ENCODE results near the gene CACNA2D3.

CACNA2D3 gene

DNA sequence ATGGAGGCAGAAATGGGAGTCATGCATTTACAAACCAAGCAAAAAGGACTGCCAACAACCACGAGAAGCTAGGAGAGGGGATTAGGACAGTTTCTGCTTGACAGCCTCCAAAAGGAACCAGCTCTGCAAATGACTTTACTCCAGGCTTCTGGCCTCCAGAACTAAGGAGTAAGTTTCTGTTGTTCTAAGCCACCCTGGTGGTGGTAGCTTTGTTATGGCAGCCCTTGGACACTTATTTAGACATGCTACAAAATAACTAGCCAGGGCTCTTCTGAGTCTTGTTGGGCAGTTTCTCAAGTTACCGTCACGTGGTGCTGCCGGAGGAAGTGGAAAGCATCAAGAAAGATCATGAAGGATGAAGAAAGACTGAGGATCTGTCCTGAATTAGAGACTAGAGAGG, 419.0 kb downstream of the CACNA2D3 start:
- DNase-seq: no peak

DNA sequence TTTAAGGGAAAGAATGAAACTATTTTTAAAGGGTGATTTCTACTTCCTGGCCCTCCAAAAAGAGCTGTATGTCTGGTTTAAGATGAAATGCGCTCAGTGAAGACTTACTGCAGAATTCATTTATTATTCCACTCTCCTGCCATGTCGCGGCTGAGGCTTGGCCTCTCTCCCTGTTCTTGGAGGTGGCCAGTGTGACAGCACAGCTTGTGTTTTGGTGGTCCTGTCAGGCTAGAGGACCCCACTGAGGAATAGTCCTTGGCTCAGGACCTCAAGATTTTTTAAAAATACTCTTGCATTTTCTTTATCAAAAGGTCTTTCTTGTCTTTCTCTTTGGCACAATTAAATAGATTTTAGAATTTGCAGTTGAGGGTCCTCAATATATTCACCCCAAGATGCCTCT, 421.1 kb downstream of the CACNA2D3 start:
- no peak for DNase-seq

DNA sequence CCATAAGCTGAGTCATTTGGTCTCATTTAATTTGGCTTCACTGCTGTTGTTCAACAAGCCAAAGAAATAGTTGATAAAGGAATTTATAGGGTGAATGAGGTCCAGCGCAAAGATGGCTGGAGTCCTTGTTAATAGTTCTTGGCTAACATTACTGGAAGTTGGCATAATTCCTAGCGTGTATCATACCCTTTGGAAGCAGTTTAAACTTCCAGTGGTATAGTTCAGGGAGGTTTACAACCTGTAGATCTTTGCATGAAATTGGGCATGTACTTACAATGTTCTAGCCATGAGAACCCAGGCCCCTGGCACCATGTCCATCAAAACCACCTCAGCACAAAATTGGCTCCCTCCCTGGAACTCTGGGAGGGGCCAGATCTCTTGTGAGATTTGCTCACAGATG, 424.7 kb downstream of the CACNA2D3 start:
- no peak for DNase-seq

DNA sequence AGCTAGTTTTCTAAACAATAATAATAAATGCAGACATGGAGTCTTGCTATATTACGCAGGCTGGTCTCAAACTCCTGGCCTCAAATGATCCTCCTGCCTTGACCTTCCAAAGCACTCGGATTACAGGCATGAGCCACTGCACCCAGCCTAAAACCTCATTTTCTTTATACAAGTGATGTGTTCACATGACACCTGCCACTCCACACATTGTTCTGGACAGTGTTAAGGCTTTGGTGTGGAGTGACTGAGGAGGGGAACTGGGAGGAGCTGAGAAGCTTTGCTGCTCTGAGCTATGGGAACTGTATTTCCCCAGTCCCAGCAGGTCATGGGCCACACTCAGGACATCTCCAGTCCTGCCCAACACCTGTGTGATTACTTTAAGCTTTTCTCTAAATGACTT, 425.5 kb downstream of the CACNA2D3 start:
- DNase-seq: no peak

DNA sequence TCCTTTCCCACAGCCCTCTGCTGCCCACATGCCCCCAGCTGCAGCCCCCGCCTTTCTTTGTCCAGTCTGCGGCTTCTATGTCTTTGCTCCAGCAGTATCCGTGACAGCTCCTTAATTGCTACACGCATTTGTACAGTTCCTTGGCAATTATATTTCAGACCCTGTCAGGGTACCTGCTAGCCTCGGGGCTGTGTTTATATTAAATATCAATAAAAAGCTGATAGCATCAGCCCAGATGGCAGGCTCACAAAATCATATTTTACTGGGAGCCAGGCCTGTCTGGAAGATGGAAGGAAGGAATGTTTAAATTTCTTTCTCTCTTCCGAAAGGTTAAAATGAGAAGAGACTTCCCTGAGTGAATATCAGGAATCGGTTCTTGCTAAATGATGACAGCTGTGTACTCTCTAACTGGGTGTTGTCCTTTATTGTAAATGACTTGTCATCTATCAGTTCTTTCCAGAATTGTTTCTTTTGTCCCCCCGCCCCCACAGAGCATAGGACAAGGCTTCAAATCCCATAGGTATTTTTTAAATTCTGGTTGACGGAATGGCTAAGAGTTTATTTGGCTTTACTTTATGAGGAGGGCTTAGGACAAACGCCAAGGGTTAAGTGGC, 427.4 kb downstream of the CACNA2D3 start:
- no peak for DNase-seq

DNA sequence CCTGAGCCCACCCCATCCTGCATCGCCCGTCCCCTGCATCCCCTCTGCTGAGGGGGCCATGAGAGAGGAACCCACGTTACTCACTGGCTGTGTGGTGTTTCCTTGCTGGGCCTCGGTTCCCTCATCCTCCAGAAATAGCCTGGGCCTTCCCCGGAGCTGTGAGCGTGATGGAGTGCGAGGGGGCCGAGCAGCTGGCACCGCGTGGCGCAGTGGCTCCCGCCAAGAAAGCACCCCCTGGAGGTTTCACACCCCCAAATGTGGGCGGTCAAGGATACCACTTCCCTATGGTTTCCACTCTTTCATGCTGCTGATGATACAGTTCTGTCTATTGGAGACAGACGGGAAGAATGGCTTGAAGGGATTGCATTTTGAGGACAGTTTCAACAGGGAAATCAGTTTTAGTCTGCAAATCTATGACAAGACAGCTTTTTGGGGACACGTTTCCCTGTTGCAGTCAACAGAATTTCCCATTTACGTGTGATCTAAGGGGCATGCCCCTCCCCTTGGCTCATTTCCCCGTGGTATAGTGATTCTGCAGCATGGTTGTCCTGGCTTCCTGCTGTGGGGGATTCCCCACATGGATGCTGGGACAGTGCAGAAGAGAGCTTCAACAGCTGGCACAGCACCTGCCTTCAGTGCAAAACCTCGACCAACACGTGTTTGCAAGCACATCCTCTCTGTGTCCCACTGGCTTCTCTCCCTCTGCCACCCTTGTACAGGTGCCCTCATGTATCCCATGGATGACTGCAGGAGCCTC, 428.0 kb downstream of the CACNA2D3 start:
- no peak for DNase-seq

DNA sequence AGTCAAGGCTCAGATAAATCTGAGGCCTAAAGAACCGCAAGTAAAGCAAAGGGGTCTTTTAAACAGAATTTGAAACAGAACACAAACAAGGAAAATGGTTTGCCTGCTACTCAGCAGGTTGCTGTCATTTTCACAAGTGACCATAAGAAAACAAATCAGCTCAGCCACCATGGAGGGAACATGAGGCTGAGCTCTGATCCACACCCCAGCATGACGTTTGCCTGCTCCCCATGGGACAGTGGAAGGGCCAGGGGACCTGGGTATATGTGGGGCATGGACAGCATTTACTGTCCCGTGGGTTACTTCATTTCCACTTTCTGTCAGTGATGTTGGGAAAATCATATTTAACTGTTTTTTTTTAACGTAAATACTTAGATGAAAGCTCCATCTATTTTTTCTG, 434.3 kb downstream of the CACNA2D3 start:
- no peak for DNase-seq

DNA sequence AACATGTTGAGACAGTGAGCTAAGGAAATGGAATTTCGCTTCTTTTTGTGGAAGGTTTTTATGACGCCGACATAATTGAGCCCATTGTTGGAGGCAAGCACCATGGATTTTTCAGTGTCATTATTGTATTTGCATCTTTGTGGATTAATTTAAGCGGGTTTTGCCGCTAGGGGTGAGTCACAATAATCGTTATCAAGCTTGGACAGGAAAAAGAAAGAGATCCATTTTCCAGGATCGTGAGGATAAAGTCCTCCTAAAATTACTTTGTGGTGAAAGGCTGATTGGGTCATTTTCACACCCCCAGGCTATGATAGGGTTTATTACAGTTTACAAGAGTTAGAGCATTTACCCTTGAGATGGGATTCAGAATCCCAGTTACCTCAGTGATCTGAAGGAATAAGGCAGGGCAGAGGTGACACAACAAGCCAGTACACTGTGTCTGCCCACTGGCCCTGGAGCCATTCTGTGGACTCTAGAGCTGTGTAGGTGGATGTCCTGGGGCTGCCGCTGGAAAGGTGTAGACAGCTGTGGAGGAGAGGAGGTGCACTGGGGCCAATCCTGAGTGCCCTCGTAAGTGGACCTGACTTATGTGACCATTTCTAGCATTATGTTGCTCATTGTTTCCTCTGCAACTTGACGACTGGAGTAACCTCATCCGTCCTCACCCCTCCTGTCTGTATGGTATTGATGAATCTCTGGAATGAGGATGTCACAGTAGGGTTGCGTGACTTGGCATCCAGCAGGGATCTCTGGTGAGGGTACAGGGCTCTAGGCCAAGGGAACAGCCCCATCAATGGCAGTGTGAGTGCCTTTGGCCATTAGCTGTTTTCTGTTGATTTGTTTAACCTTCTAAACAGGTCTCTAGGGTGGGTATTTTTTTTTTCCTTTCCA, 435.4 kb downstream of the CACNA2D3 start:
- no peak for DNase-seq

DNA sequence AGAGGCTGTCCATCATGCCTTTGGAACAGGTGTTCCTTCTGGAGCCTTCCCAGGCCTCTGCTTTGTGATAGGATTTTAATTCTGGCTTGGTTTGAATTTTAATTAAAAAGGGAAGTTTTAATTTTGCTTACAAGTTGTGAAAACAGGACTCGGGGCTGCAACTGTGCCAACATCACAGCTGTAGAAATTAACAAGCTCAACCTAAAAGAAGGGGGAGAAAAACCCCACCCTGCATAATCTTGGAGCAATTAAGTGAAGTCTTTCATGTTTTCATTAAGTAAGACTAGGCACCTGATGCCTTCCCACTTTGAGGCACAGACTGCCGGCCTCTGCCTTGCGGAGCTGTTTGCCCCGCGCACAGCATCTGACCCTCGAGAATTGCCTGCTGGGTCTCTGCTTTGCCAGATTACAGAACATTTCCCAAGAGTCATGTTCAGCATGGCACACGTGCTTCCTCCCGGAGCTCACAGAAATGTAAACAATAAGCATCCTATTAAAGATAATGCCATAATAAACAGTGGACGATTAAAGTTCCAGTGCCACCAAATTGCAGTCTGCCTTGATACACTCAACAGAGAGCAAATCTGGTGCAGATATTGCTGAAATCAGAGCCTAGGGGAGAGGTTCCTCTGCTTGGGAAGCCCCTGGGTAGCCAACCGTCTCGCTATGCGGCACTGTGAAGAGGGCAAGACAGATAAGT, 441.3 kb downstream of the CACNA2D3 start:
- no peak for DNase-seq

DNA sequence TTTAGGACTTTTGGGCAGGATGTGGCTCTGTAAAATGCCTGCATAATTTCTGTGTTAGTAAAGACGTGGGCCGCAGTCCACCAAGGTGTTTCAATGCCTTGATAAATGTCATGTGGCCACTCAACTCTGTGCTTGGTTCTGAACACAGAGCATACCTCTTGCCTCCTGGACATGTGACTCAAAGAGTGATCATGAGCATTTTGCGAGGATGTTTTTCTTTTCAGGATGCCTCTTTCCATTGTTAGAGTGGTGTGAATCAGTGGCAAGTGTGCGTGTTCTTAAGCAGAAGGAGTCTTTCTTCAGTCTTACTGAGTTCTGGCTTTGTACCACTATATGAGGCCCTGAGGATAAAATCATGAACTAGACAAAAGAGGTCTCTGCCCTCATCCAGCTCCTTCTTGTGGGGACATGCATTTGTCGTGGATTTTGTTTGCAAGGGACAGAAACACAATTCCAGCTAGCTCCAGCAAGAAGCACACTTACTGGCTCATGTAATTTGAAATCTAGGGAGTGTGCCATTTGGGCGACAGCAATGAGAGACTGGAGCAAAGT, 442.1 kb downstream of the CACNA2D3 start:
- no peak for DNase-seq

DNA sequence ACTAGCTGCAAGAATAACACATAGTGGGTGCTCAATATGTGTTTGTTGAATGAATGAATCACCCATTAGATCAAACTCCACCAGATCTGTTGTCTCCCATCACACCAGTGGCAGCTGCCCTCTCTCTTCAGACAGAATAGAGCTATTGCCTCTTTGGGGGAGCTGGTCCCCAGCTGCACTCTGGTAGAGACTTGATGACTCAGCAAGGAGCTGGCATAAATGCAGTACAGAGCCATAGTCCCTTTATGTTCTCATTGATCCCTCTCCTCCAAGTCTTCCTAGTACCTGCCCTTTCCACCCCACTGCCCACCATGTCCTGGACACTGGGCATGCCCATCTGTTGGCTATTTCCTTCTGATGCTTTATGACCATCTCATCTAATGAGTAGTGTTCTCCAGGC, 443.6 kb downstream of the CACNA2D3 start:
- DNase-seq: no peak

DNA sequence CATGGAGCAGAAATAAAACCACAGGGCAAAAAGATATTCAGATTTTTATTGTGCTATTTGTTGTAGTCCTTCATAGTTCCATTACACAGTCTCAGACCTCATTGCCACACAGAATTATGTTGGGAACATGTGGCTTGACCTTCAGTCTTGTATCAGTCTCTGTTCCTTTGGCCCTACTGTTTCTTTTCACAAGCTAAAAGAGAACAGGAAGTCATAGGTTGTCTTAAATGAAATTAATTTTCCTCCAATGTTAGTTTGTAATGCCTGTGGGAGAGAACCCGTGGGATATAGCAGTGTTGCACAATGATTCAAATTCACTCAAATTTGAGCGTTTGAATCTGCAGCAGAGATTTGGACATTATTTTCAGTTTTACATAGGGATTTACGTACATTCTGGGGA, 445.6 kb downstream of the CACNA2D3 start:
- DNase-seq: no peak

DNA sequence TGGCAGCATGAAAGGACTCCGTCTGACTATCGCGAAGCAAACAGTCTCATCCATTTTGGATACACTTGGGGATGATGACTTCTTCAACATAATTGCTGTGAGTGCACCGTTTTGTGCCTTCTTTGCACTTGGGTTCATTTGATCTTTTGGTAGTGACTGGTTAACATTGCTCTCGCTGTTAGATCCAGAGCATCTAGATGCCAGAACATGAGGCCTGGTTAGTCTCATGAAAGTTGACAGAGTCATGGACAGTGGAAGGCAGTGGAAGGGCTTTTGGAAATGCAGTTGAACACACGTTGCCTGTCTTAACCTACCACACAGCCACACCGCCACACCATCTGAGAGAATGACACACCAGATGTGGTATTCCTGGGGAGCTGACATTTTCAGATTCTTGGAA, 447.7 kb downstream of the CACNA2D3 start:
- no peak for DNase-seq

DNA sequence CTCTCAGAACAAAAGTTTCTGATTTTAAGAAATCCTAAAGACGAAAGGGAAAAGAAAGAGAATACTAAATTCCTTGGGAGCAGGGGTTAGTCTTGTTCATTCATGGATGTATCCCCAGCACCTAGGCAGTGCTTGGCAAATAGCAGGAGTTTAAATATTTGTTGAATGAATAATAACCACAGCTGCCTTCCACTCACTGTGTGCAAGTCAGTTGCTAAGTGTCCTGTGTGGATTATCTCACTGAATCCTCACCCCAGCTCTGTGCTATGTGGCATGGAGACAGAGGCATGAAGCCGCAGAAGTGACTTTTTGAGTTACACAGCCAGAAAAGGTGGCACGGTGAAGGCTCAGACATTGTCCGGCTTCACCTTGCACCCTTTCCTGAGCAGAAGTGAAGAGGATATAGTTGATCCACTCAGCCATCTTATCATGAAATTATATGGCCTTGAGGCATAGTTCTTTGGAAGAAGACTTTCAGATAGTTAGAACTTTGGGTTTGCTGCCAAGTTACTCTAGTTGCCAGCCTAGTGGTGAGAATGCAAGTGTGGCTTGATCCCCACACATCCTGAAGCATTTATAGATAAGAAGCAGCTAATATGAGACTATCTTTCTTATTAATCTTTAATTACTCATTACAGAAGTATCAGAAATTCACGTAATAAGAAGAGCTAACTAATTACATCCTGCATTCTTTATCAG, 450.0 kb downstream of the CACNA2D3 start:
- no peak for DNase-seq

DNA sequence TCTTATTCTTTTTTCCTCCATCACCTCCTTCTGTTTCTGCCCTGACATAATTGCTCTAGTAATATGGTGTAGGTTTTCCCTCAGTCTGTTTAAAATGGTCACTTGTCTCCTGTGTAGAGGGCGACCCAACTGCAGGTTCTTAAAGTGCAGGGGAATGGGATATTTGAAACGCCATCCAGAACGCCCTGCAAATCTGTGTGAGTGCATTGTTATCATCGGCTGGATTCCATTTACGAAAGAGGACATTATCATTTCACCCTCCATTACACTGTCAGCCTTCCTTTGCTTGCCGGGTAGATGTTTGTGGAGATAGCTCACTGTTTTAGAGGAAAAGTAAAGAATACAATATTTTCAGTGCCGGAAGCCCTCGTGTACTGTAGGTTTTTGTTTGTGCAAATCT, 451.5 kb downstream of the CACNA2D3 start:
- no peak for DNase-seq

DNA sequence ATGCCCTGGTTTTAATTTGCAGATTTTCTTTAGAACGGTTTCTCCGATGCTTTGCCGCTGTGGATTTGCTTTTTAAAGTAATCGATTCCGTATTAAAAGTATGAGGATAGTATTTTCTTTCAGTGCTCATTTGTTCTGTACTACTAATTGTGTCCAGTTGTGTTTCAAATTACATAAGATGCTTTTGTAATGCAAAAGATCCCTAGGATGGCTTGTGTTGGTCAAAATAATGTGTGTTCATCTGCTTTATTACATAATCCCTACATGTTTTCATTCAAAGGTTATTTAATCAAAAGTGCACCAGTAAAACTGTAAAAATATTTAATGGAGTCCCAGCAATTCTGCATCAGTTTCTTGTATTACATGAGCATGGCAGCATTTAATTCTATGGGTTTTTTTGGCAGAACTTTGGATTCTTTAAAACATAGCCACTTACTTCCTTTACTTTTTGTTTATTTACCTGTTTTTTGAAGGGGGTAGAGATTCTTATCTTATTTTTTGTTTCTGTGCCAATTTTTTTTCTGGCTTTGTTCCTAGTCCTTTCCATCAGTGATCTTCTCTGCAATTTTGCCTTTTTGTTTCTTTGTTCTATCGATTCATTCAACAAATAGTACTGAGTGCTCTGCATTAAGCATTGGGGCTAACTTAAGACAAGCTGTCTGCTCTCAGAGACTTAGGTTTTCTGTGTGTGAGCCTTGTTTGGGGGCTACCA, 452.7 kb downstream of the CACNA2D3 start:
- DNase-seq: no peak

DNA sequence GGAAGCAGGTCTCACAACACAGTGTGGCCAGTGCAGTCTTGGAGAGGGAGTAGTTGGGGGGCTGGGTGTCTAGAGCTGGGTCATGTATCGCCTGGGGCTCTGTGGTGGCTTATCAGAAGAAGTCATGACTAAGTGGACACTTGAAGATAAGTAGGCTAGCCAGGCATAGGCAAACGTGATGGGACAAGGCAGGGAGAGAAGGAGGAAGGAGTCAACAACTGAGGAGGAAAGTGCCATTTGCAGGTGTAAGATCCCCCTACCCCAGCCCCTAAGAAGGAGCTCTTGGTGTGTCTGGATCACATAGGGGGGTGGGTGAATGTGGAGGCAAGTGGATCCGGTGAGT, 453.2 kb downstream of the CACNA2D3 start:
- DNase-seq: no peak

DNA sequence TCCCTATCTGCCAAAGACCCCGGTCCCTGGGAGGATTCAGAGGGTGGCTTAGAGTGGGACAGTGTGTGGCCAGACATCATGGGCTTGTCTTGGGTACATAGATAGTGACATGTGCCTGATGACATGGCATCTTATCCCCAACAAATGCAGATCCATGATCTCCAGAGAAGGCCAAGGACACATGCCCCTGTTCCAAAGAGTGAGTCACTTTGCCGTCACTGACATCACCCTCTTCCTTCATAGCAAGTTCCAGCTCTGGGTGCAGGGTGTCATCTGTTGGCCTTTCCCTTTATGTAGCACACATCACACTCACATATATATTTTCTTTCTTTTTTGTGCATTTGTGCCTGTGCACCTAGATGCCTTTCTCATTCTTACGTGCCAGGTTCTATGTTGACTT, 455.0 kb downstream of the CACNA2D3 start:
- no peak for DNase-seq

DNA sequence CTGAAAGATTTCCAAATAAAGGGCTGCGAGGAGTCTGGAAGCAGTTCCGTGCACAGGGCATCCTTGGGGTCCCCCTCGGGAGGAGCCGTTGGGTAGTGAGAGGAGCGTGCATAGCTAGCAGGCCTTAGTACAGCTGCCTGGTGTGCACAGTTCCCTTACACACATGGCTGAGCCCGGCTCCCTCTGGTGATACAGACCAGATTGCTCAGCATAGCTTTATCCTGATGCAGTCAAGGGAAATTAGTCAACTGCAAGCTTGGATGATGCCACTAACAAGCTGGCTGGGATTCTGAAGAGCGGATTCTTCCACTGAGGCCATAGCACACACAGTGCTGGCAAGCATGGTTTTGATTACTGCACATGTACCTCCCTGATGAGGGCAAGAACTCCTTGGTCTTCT, 456.1 kb downstream of the CACNA2D3 start:
- no peak for DNase-seq

DNA sequence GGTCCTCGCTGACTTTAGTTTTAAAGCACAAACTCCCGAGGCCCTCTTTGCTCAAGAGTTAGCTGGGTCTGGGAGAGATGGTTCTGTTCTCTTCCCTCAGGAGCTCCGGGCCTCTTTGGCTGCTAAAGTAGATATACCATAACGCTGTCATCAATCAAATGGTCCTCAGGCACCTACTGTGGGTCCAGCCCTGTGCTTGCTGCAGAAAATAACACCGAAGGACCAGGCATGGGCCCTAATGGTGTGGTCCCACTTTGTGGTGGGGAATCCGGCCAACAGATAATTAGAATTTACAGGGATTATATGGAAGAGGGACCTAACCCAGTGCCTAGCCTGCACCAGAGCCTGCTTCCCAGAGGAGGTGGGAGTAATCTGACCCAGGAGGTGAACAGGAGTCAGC, 458.1 kb downstream of the CACNA2D3 start:
- no peak for DNase-seq

DNA sequence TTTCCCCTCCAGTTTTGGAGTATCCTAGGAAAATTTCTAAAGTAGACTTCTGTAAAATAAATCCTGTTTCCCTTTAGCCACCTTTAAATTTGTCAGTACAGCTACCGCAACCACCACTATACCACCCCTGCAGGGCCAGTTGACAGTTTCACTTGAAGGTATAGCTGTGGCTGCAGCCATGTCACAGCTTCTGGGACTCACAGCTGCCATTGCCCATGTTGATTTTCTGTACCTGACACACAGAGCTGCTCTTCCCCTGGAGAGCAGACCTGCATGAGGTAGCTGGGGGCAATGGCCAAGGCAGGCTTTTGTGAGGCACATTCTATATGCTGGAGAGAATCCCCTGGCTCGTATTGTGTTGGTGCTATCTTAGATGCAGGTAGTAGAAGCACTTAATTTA, 460.1 kb downstream of the CACNA2D3 start:
- no peak for DNase-seq

DNA sequence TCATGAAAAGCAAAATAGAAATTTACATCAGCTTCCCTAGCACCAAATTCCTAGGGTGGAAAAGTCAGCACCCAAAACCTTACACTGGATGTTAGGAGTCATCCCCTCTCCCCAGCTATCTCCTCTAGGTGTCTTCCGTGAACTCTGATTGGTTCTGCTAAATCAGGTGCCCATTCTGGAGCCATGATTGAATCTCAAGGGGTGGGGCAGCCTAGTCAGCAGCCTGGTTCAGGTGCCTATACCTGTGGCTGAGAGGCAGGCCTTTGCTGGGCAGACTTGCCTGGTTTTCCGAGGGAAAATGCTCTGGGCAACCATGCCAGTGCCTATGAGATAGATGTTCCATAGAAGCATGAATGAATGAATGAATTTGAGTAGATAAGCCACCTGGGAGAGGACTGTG, 468.8 kb downstream of the CACNA2D3 start:
- DNase-seq: no peak
